ENCODE measurements around the gene KCNK5.

The KCNK5 gene

GRCh38 chr6:39171489-39172376 is 57.5 kb downstream of the KCNK5 start:
- DNase-seq (ENCODE audit: low read depth): no peak

GRCh38 chr6:39170860-39171259 is 58.4 kb downstream of the KCNK5 start:
- no peak for DNase-seq (ENCODE audit: low read depth)

GRCh38 chr6:39170389-39170788 is 58.9 kb downstream of the KCNK5 start:
- DNase-seq (ENCODE audit: low read depth): no peak

GRCh38 chr6:39169448-39170344 is 59.6 kb downstream of the KCNK5 start:
- DNase-seq (ENCODE audit: low read depth): no peak

GRCh38 chr6:39167866-39168625 is 61.2 kb downstream of the KCNK5 start:
- no peak for DNase-seq (ENCODE audit: low read depth)

- no peak for DNase-seq (ENCODE audit: low read depth)
Observed at GRCh38 chr6:39167321-39167720, 62.0 kb downstream of the KCNK5 start.

GRCh38 chr6:39166912-39167290 is 62.4 kb downstream of the KCNK5 start:
- DNase-seq (ENCODE audit: low read depth): no peak

GRCh38 chr6:39166189-39166911 is 62.9 kb downstream of the KCNK5 start:
- peak; percentile 29 for DNase-seq (ENCODE audit: low read depth)

GRCh38 chr6:39157511-39157910 is 71.8 kb downstream of the KCNK5 start:
- no peak for DNase-seq (ENCODE audit: low read depth)

GRCh38 chr6:39156801-39157200 is 72.5 kb downstream of the KCNK5 start:
- DNase-seq (ENCODE audit: low read depth): no peak

GRCh38 chr6:39154705-39155104 is 74.6 kb downstream of the KCNK5 start:
- no peak for DNase-seq (ENCODE audit: low read depth)

- no peak for DNase-seq (ENCODE audit: low read depth)
Observed at GRCh38 chr6:39153766-39154397, 75.4 kb downstream of the KCNK5 start.

- DNase-seq (ENCODE audit: low read depth): no peak
Observed at GRCh38 chr6:39152262-39152661, 77.0 kb downstream of the KCNK5 start.

- DNase-seq (ENCODE audit: low read depth): no peak
Observed at GRCh38 chr6:39151211-39151610, 78.1 kb downstream of the KCNK5 start.

- no peak for DNase-seq (ENCODE audit: low read depth)
Observed at GRCh38 chr6:39144481-39145173, 84.6 kb downstream of the KCNK5 start.

GRCh38 chr6:39143238-39143930 is 85.9 kb downstream of the KCNK5 start:
- DNase-seq (ENCODE audit: low read depth): no peak

- no peak for DNase-seq (ENCODE audit: low read depth)
Observed at GRCh38 chr6:39140556-39141167, 88.6 kb downstream of the KCNK5 start.

All from fibroblast of the conjunctiva (primary cell).